Dermis lymphatic vessel endothelial cell (primary cell): ENCODE results near the gene METTL21A. TPM values are rescaled to one million over a fixed set of nuclear protein-coding genes. Genes with fewer than 3 reads are reported as not detected.

Experiments
- total RNA-seq: library from RNA; depleted of rRNA; stranded (reverse); fragments of >200 nt; gene quantifications from 2 replicates; pipeline ENCODE4 v1.2.1, GENCODE V29; 2014

METTL21A gene
- 15.4 and 19.9 TPM in 2 replicates for total RNA-seq

GRCh38 chr2:207625014-207625907, at the start of gene METTL21A:
Gene METTL21A (minus strand): TSS chr2:207625394. CDS start chr2:207624375, 1,019 bp downstream.

Other genes with a start within 250 kb of the METTL21A start
- 40.1 and 40.2 TPM in 2 replicates for gene CREB1, start 95.4 kb downstream of the METTL21A start, total RNA-seq
- 19.9 and 23.3 TPM in 2 replicates for gene CCNYL1, start 86.2 kb upstream of the METTL21A start, total RNA-seq
- 1.8 and 2.4 TPM in 2 replicates for gene FZD5, start 144.5 kb upstream of the METTL21A start, total RNA-seq